ENCODE data around the gene CLNK.

- TF ChIP-seq CTCF (IDR thresholded peaks at IDR 0.05) (peak; percentile 52 to 83 (median 55)), POLR2AphosphoS5 (IDR thresholded peaks at IDR 0.05; ENCODE audit: insufficient read depth in 1 of 2, low read depth in 1 of 2) (no peak)
Observed at GRCh38 chr4:10582059-10582686, 102.4 kb downstream of the CLNK start.
